NCI-H1436 (cell line): ENCODE data around the gene IL23R.
"Not testable (repeated sequence)": the region's sequence is repeated elsewhere in the genome, so short reads cannot be mapped to it uniquely, and the experiment has no call there.

Source experiments
- DNase-seq: peaks from one replicate; lab custom pipeline; 2025; lab: John Stamatoyannopoulos, UW

The IL23R gene

DNA sequence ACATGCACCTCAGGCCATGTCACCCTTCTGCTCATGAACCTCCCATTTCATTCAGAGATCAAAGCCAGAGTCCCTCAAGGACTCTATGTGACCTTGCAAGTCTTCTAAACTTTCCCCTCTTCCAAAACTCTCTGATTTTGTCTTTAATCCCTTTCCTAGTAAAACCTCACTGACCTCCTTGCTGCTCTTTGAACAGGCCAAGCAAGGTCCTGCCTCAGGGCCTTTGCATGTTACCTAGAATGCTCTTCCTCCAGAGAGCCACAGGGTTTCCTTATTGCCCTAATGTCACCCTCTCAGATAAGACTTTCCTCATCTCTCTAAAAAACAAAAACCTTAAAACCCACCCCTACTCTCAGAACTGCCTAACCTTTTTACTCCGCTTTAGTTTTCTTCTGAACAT is 26.6 kb downstream of the IL23R start:
- DNase-seq: no peak

- no peak for DNase-seq
These were observed 27.4 kb downstream of the IL23R start for GRCh38 chr1:67193704-67194103.

- DNase-seq: no peak
These were observed 28.1 kb downstream of the IL23R start for GRCh38 chr1:67194209-67194863.

GRCh38 chr1:67200755-67201154 is 34.5 kb downstream of the IL23R start:
- no peak for DNase-seq

DNA sequence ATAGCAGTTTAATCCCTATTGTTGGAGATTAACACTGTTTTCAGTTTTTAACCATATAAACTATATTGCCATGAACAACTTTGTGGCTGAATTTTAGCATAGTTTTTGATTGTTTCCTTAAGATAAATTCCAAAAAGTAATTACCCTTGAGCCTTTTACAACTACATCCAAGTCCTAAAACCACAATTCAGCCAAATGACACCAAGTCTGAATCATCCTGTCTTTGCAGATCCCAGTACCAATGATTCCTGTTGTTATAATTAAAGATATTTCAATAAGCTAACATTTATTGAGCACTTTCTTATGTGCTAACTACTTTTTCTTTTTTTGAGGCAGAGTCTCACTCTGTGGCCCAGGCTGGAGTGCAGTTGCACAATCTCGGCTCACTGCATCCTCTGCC is 35.6 kb downstream of the IL23R start:
- DNase-seq: no peak

GRCh38 chr1:67204298-67204980 is 38.2 kb downstream of the IL23R start:
- DNase-seq: no peak

DNA sequence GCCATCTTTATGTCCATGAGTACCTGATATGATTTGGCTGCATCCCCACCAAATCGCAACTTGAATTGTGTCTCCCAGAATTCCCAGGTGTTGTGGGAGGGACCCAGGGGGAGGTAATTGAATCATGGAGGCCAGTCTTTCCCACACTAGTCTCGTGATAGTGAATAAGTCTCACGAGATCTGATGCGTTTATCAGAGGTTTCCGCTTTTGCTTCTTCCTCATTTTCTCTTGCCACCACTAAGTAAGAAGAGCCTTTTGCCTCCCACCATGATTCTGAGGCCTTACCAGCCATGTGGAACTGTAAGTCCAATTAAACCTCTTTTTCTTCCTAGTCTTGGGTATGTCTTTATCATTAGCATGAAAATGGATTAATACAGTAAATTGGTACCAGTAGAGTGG is 41.1 kb downstream of the IL23R start:
- not testable (repeated sequence) for DNase-seq

DNA sequence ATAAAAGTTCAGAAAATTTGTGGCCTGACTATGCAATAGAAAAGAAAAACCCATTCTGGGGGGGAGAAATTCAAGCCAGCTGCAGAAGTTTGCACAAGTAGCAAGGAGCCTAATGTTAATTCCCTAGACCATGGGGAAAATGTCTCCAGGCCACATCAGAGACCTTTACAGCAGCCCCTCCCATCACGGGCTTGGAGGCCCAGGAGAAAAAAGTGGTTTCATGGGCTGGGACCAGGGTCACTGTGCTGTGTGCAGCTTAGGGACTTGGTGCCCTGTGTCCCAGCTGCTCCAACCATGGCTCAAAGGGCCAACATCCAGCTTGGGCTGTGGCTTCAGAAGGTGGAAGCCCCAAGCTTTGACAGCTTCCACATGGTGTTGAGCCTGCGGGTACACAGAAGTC is 42.0 kb downstream of the IL23R start:
- no peak for DNase-seq

DNA sequence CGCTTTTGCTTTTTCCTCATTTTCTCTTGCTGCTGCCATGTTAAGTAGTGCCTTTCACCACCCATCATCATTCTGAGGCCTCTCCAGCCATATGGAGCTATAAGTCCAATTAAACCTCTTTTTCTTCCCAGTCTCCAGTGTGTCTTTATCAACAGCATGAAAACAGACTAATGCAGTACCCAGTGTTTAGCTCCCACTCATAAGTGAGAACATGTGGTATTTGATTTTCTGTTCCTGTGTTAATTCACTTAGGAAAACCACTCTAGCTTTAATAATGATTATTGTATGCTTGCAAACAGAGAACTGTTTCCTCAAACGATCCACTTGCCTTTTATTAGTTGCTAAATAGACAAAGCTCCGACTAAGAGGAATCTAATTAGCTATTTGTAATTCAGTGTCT is 43.3 kb downstream of the IL23R start:
- DNase-seq: no peak

DNA sequence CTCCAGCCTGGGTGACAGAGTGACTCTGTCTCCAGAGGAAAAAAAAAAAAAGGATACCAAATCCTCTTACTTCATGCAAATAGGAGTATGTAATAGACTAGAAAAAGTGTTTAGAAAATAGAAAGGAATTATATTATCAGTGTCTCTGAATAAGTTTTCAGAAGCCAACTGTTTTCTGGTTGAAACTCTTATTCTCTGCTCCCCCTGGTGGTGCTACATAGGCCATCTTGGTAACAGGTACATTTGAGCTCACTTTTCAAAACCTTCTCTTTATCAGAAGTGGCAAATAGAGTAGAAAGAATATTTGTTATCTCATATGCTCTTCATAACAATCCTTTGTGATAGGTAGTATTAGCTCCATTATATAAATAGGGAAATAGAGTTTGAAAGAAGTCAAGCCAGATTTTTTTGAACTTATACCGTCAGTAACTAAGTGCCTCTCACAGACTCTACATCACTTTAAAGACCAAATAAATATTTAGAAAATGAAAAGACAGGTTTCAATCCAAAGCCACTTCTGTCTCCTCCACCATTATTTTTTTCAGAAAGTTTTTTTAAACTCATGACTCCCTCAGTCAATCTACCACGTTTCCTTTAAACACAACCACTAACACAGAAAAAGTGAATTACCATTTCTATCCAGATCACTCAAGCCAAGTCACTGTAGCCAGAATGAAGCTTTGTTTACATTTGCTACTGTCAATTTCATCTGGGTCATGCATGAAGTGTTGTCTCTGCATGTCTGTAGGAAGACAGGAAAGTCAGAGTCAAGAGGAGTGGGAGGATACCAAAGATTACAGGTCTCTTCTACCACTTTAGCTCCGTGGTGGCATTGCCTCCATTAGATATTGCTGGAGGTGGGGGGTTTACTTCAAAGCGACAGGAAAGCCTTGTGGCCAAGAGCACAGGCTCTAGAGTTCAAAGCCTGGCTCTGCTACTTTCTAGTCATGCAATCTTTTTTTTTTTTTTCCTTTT is 45.6 kb downstream of the IL23R start:
- no peak for DNase-seq

DNA sequence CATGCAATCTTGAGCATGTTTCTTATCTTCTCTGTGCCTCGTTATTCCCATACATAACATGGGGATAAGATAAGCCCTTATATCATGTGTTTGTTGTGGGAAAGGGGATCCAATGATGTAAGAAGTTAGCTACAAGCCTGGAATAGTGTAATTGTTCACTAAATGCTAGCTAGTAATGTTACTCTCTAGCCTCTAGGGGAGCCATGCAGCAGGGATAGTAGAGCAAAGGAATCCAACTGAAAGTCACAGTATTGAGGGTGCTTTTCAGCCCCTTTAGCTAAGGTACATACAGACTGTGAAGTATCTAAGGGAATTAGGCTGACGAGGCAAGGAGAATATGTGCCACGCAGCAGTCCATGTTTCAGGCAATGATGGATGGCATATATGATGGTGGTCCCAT is 46.9 kb downstream of the IL23R start:
- DNase-seq: no peak

DNA sequence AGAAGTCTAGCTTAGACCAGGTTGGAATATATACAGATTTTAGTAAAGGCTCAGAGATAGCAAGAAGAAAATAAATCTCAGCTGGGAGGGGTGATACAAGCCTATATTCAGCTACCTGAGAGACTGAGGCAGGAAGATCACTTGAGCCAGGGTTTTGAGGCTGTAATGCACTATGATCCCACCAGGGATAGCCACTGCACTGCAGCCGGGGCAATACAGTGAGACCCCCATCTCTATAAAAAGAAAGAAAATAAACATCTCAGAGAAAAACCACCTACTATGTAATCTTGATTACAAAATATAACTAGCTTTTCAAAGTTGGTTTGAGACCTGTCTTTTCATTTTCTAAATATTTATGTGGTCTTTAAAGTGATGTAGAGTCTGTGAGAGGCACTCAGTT is 47.7 kb downstream of the IL23R start:
- DNase-seq: no peak

DNA sequence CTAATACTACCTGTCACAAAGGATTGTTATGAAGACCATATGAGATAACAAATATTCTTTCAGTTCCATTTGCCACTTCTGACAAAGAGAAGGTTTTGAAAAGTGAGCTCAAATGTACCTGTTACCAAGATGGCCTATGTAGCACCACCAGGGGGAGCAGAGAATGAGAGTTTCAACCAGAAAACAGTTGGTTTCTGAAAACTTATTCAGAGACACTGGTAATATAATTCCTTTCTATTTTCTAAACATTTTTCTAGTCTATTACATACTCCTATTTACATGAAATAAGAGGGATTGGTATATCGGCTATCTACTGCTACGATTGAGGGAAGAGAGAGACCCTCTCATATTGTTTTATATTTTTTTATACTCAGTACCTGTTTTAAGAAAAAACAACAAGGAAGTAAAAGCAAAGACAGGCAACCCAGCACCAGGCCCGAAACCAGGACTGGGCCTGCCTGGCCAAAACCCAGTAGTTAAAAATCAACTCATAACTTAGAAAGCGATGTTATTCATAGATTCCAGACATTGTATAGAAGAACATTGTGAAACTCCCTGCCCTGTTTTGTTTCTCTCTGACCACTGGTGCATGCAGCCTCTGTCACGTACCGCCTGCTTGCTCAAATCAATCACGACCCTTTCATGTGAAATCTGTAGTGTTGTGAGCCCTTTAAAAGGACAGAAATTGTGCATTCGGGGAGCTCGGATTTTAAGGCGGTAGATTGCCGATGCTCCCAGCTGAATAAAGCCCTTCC is 48.3 kb downstream of the IL23R start:
- DNase-seq: no peak

- no peak for DNase-seq
These were observed 50.1 kb downstream of the IL23R start for GRCh38 chr1:67216401-67216800.

DNA sequence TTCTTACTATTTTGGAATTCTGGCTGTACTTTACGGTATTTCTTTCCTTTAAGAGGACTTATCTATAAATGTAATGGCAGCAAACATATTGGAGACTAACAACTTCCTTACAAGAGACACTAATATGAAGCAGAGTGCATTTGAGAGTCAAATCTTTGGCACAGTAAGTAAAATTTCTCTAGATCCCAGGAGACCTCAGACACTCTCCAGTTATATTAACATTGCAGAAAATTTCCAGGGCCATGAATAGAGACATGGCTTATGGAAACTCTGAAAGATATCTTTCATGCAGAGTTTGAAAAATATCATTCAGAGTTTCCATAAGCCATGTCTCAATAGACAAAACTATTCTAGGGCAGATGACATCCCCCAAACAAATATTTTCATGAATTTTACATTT is 51.2 kb downstream of the IL23R start:
- DNase-seq: no peak

DNA sequence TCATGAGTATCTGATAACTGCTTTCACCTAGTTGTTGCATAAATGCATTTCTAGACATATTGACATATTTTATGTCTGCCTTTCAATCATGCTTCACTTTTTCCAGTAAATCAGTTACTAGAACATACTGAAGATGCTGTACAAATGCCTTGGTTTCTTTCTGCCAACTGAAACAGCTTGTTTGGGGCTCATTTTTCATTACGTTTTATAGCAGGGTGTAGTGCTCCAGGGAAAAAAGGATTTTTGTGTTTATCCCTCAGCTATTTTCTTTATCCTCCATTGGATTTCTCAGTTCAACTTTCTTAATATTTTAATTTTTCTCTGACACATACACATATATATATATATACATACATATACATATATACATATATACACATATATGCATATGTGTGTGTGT is 51.7 kb downstream of the IL23R start:
- DNase-seq: no peak

- DNase-seq: no peak
These were observed 58.6 kb downstream of the IL23R start for GRCh38 chr1:67224856-67225255.

GRCh38 chr1:67226688-67227087 is 60.4 kb downstream of the IL23R start:
- no peak for DNase-seq

- DNase-seq: no peak
These were observed 60.9 kb downstream of the IL23R start for GRCh38 chr1:67227196-67227595.

GRCh38 chr1:67228791-67229190 is 62.5 kb downstream of the IL23R start:
- DNase-seq: no peak

DNA sequence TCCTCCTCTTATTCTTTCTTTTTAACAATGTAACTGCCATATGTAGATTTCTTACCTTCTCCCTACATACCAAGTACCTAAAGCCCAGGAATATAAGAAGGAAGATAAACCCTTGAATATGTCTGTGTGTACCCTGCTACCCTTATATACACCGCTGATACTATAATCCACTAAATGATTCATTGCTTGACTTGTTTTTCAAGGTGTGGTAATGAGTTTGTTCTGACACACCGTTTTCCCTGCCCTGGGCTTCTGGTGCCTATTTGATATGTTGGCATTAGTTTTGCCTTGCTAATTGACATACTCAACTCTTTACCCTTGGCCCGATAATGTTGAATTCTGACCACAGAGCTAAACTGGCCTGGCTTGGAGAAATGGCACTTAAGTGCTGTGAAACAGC is 64.3 kb downstream of the IL23R start:
- no peak for DNase-seq

DNA sequence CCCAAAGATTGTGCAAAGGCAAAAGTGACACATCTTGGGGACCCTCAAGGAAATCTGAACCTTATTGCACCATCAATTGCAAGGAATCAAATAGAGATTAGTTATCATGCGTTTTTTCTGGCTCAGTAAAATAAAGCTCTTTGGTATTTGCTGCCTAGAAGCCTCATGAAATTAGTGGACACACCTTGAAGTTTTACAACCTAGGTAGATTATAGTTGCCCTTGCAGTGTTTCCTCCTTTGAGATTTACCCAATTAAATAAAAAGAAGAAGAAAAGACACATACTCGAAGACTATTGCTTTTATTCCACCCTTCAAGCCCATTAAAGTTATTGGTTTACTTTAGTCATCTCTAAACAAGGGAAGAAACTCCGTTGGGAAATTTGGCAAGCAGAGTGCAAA is 70.0 kb downstream of the IL23R start:
- no peak for DNase-seq
